Vagina (tissue), 2 donors: ENCODE data around the gene FAM32A. TPM values are rescaled to one million over a fixed set of nuclear protein-coding genes. Genes with fewer than 3 reads are reported as not detected.
A peak's percentile ranks its signal among the peaks of the same experiment; 100 is the strongest.

Source experiments
- DNase-seq, 2 donors: peaks; one replicate each; pipeline ENCODE4 v3.0.0-alpha.2; 2017; ENCODE audit errors: extremely low spot score in 2 of 2
- H3K27ac ChIP-seq: fragments of 200-600 bp; sonication (generic); one replicate; pipeline ENCODE4 v1.5.1; 2019
- H3K27me3 ChIP-seq: fragments of 200-600 bp; sonication (generic); one replicate; pipeline ENCODE4 v1.5.1; 2019
- H3K36me3 ChIP-seq, 2 donors: fragments of 200-600 bp; sonication (generic); one replicate each; pipeline ENCODE4 v1.5.1; 2017 to 2019
- H3K4me1 ChIP-seq: fragments of 200-600 bp; sonication (generic); one replicate; pipeline ENCODE4 v1.5.1; 2019
- H3K4me3 ChIP-seq, 2 donors: fragments of 200-600 bp; sonication (generic); 1 replicate in 1 of 2; 2 replicates in 1 of 2; pipeline ENCODE4 v1.5.1; 2016 to 2019
- H3K9me3 ChIP-seq: fragments of 200-600 bp; sonication (generic); one replicate; pipeline ENCODE4 v1.5.1; 2019
- CTCF ChIP-seq, 3 experiments: fragments of 450-650 bp in 2 of 3; fragments of 200-600 bp in 1 of 3; sonication (generic) in 1 of 3; IDR thresholded peaks; one replicate each; pipeline ENCODE4 v1.5.1; 2017 to 2019; ENCODE audit warnings: antibody characterized with exemption in 3 of 3, mild to moderate bottlenecking in 2 of 3, moderate library complexity in 2 of 3
- POLR2A ChIP-seq, 2 donors: fragments of 450-650 bp; IDR thresholded peaks; one replicate each; pipeline ENCODE4 v1.6.1; 2017; ENCODE audit warnings: antibody characterized with exemption in 2 of 2, mild to moderate bottlenecking in 2 of 2, moderate library complexity in 2 of 2
- POLR2AphosphoS5 ChIP-seq, 2 donors: sonication (generic); formaldehyde crosslinking; IDR thresholded peaks; one replicate each; pipeline ENCODE4 v1.9.0; 2017; ENCODE audit warnings: antibody characterized with exemption in 2 of 2, mild to moderate bottlenecking in 2 of 2, low read depth in 1 of 2; ENCODE audit not compliant: insufficient read depth in 1 of 2
- intact Hi-C: fragments of 100-400 bp; cut with DNase I; formaldehyde crosslinking; loops from one replicate; pipeline ENCODE4 v1.15.1; 2023
- total RNA-seq: library from RNA; depleted of rRNA; stranded (reverse); fragments of >200 nt; gene quantifications from one replicate; pipeline ENCODE4 v1.2.3, GENCODE V29; 2016

The FAM32A gene
- total RNA-seq, 1 donor from 2014 or later: 57.2 TPM

- peak overlapping the region; percentile 64 for H3K27ac ChIP-seq
- no peaks in the 10 kb centered on the region for H3K9me3 ChIP-seq
- peak overlapping the region; percentile 67 to 83 for H3K4me3 ChIP-seq
- TF ChIP-seq CTCF (IDR thresholded peaks at IDR 0.05) (no peak), POLR2AphosphoS5 (IDR thresholded peaks at IDR 0.05; ENCODE audit: insufficient read depth in 1 of 2, low read depth in 1 of 2) (no peak)
- H3K36me3 ChIP-seq: peaks cover 0 to 10% of the 10 kb centered on the region in 2 donors
- H3K27me3 ChIP-seq: no peaks in the 10 kb centered on the region
- intact Hi-C loops: no loop called here
- peaks cover 38% of the 10 kb centered on the region for H3K4me1 ChIP-seq
- no peak for DNase-seq
Measured at GRCh38 chr19:16197188-16197621, 12.0 kb downstream of the FAM32A start.

- H3K27ac ChIP-seq: peak within 1 kb of the TSS; percentile 64
- peak in 1 of 2 donors; percentile 96 for DNase-seq
- H3K36me3 ChIP-seq: peaks cover 0 to 8% of the 10 kb centered on the region in 2 donors
- H3K4me1 ChIP-seq: peaks cover 38% of the 10 kb centered on the region
- intact Hi-C loops: no loop called here
- H3K27me3 ChIP-seq: no peaks in the 10 kb centered on the region
- TF ChIP-seq POLR2A (IDR thresholded peaks at IDR 0.05): peak in 1 of 2 donors; percentile 13
- peak; percentile 75 to 93 for TF ChIP-seq POLR2AphosphoS5 (IDR thresholded peaks at IDR 0.05; ENCODE audit: insufficient read depth in 1 of 2, low read depth in 1 of 2)
- no peak for TF ChIP-seq CTCF (IDR thresholded peaks at IDR 0.05)
- no peaks in the 10 kb centered on the region for H3K9me3 ChIP-seq
- peak within 1 kb of the TSS; percentile 67 to 83 for H3K4me3 ChIP-seq
Measured at GRCh38 chr19:16197622-16198369, 12.6 kb downstream of the FAM32A start, which contains the start of gene AP1M1. Gene AP1M1 (plus strand): TSS chr19:16197911. CDS start chr19:16198027, 116 bp downstream.

- Histone ChIP-seq H3K27me3 (no peaks in the 10 kb centered on the region), H3K4me1 (peaks cover 38% of the 10 kb centered on the region), H3K36me3 (peaks cover 0 to 14% of the 10 kb centered on the region in 2 donors), H3K27ac (peak overlapping the region; percentile 64), H3K9me3 (no peaks in the 10 kb centered on the region), H3K4me3 (peak overlapping the region; percentile 67 to 83)
- TF ChIP-seq POLR2AphosphoS5 (IDR thresholded peaks at IDR 0.05; ENCODE audit: insufficient read depth in 1 of 2, low read depth in 1 of 2) (no peak), CTCF (IDR thresholded peaks at IDR 0.05) (no peak), POLR2A (IDR thresholded peaks at IDR 0.05) (no peak)
- no peak for DNase-seq
- intact Hi-C loops: no loop called here
Measured at GRCh38 chr19:16198370-16198651, 13.1 kb downstream of the FAM32A start.

- no peaks in the 10 kb centered on the region for H3K9me3 ChIP-seq
- no peak for DNase-seq
- no peak overlapping the region for H3K27ac ChIP-seq
- intact Hi-C loops: no loop called here
- peaks cover 38% of the 10 kb centered on the region for H3K4me1 ChIP-seq
- H3K36me3 ChIP-seq: peaks cover 0 to 22% of the 10 kb centered on the region in 2 donors
- no peak for TF ChIP-seq CTCF (IDR thresholded peaks at IDR 0.05)
- no peak for TF ChIP-seq POLR2A (IDR thresholded peaks at IDR 0.05)
- TF ChIP-seq POLR2AphosphoS5 (IDR thresholded peaks at IDR 0.05; ENCODE audit: insufficient read depth in 1 of 2, low read depth in 1 of 2): no peak
- H3K27me3 ChIP-seq: no peaks in the 10 kb centered on the region
- H3K4me3 ChIP-seq: peak overlapping the region in 1 of 2 donors; percentile 83
Measured at GRCh38 chr19:16199275-16199932, 14.2 kb downstream of the FAM32A start.
